Liver (tissue), 9 donors: ENCODE data around the gene PLIN4. TPM values are rescaled to one million over a fixed set of nuclear protein-coding genes. Genes with fewer than 3 reads are reported as not detected.

ENCODE experiments used
- DNase-seq: peaks from one replicate; pipeline ENCODE4 v3.0.0-alpha.2; 2017; ENCODE audit warnings: low spot score
- H3K27ac ChIP-seq, 2 donors: one replicate each; pipeline ENCODE4 v1.7.0; 2013; ENCODE audit warnings: inconsistent platforms in 2 of 2, low read length in 2 of 2, control low read depth in 1 of 2, low read depth in 1 of 2, mild to moderate bottlenecking in 1 of 2
- H3K27me3 ChIP-seq, 4 donors: one replicate each; pipeline versions ENCODE4 v1.6.1 to v1.7.0; 2013; ENCODE audit warnings: low read length in 3 of 4, inconsistent platforms in 1 of 4, mild to moderate bottlenecking in 1 of 4, moderate library complexity in 1 of 4; ENCODE audit not compliant: control insufficient read depth in 4 of 4, insufficient read depth in 4 of 4
- H3K36me3 ChIP-seq, 4 donors: one replicate each; pipeline versions ENCODE4 v1.6.1 to v1.7.0; 2013; ENCODE audit warnings: low read length in 3 of 4, mild to moderate bottlenecking in 3 of 4, low read depth in 1 of 4, moderate library complexity in 1 of 4; ENCODE audit not compliant: control insufficient read depth in 4 of 4, insufficient read depth in 3 of 4
- H3K4me1 ChIP-seq, 4 donors: one replicate each; pipeline versions ENCODE4 v1.6.1 to v1.7.0; 2013; ENCODE audit warnings: low read length in 3 of 4, mild to moderate bottlenecking in 3 of 4, moderate library complexity in 1 of 4; ENCODE audit not compliant: control insufficient read depth in 4 of 4, insufficient read depth in 4 of 4
- H3K4me3 ChIP-seq, 3 donors: one replicate each; pipeline versions ENCODE4 v1.6.1 to v1.7.0; 2013; ENCODE audit warnings: low read length in 3 of 3, control low read depth in 1 of 3, low read depth in 1 of 3, mild to moderate bottlenecking in 1 of 3
- H3K9ac ChIP-seq, 2 donors: one replicate each; pipeline ENCODE4 v1.7.0; 2013; ENCODE audit warnings: low read length in 2 of 2, mild to moderate bottlenecking in 2 of 2, moderate library complexity in 2 of 2, control low read depth in 1 of 2, low read depth in 1 of 2
- H3K9me3 ChIP-seq, 4 donors: one replicate each; pipeline versions ENCODE4 v1.6.1 to v1.7.0; 2013; ENCODE audit warnings: low read length in 3 of 4; ENCODE audit not compliant: control insufficient read depth in 4 of 4
- CTCF ChIP-seq: fragments of 150-350 bp; IDR thresholded peaks from 2 replicates; pipeline ENCODE4 v1.5.1; 2017; ENCODE audit warnings: improper control_type of control experiment, low read depth, low read length; ENCODE audit not compliant: missing input control
- EGR1 ChIP-seq, 2 donors: IDR thresholded peaks; 2 replicates each; pipeline ENCODE4 v1.6.1; 2016 to 2018; ENCODE audit warnings: antibody characterized with exemption in 2 of 2, low read depth in 2 of 2
- FOXA1 ChIP-seq: IDR thresholded peaks from 2 replicates; pipeline ENCODE4 v1.6.1; 2016; ENCODE audit warnings: antibody characterized with exemption
- FOXA2 ChIP-seq: IDR thresholded peaks from 2 replicates; pipeline ENCODE4 v1.6.1; 2016; ENCODE audit warnings: antibody characterized with exemption
- GABPA ChIP-seq, 2 donors: IDR thresholded peaks in 1 of 2; conservative IDR thresholded peaks in 1 of 2; 2 replicates each; pipeline ENCODE4 v1.6.1; 2016; ENCODE audit warnings: antibody characterized with exemption in 2 of 2, mild to moderate bottlenecking in 1 of 2, moderate library complexity in 1 of 2
- HNF4A ChIP-seq, 2 donors: conservative IDR thresholded peaks; 2 replicates each; pipeline ENCODE4 v1.6.1; 2016; ENCODE audit warnings: antibody characterized with exemption in 2 of 2, mild to moderate bottlenecking in 2 of 2
- HNF4G ChIP-seq: IDR thresholded peaks from 2 replicates; pipeline ENCODE4 v1.6.1; 2016; ENCODE audit warnings: antibody characterized with exemption
- JUND ChIP-seq, 2 donors: IDR thresholded peaks; 2 replicates each; pipeline ENCODE4 v1.6.1; 2016; ENCODE audit warnings: antibody characterized with exemption in 2 of 2
- MAX ChIP-seq: IDR thresholded peaks from 2 replicates; pipeline ENCODE4 v1.6.1; 2016; ENCODE audit warnings: antibody characterized with exemption
- NR2F2 ChIP-seq: IDR thresholded peaks from 2 replicates; pipeline ENCODE4 v1.6.1; 2016; ENCODE audit warnings: antibody characterized with exemption
- RAD21 ChIP-seq, 2 donors: IDR thresholded peaks; 2 replicates each; pipeline ENCODE4 v1.6.1; 2016; ENCODE audit warnings: antibody characterized with exemption in 2 of 2, mild to moderate bottlenecking in 2 of 2
- RXRA ChIP-seq, 2 donors: IDR thresholded peaks; 2 replicates each; pipeline ENCODE4 v1.6.1; 2017 to 2018; ENCODE audit warnings: antibody characterized with exemption in 2 of 2, mild to moderate bottlenecking in 1 of 2
- SP1 ChIP-seq: IDR thresholded peaks from 2 replicates; pipeline ENCODE4 v1.6.1; 2018; ENCODE audit warnings: antibody characterized with exemption, mild to moderate bottlenecking
- TAF1 ChIP-seq: conservative IDR thresholded peaks from 2 replicates; pipeline ENCODE4 v1.6.1; 2016; ENCODE audit warnings: antibody characterized with exemption, mild to moderate bottlenecking
- YY1 ChIP-seq: IDR thresholded peaks from 2 replicates; pipeline ENCODE4 v1.6.1; 2016; ENCODE audit warnings: antibody characterized with exemption, mild to moderate bottlenecking
- WGBS: extraction: QIAGEN DNeasy Blood & Tissue Kit; methylation state at CpG from one replicate; pipeline ENCODE4 v1.1.7; 2013; 5-methylcytosine and 5-hydroxymethylcytosine counted together
- polyA plus RNA-seq, 2 donors: library from polyadenylated mRNA; stranded (reverse) in 1 of 2; unstranded in 1 of 2; fragments of 200-250 nt in 1 of 2; fragments of >200 nt in 1 of 2; fragmentation: Nextera tagmentation in 1 of 2; extraction: Ambion mirVana in 1 of 2; gene quantifications; one replicate each; pipeline versions ENCODE4 v1.2.1 to v1.2.3, GENCODE V29; 2013 to 2015
- total RNA-seq, 2 donors: library from RNA; depleted of rRNA; stranded (reverse); fragments of >200 nt; gene quantifications; one replicate each; pipeline ENCODE4 v1.2.3, GENCODE V29; 2014
- TF ChIP-seq, protein P1 (sequence below): IDR thresholded peaks from 2 replicates; pipeline ENCODE4 v1.6.1; 2016; ENCODE audit warnings: antibody characterized with exemption
- TF ChIP-seq, protein P2 (sequence below): IDR thresholded peaks from 2 replicates; pipeline ENCODE4 v1.6.1; 2016; ENCODE audit warnings: antibody characterized with exemption, mild to moderate bottlenecking
- TF ChIP-seq, protein P3 (sequence below): IDR thresholded peaks from 2 replicates; pipeline ENCODE4 v1.6.1; 2016; ENCODE audit warnings: antibody characterized with exemption
- donor health status: healthy.
- donor health status: healthy.
- donor health status: healthy.
- donor health status: healthy.
- donor health status: healthy.

Gene PLIN4
- total and polyA plus RNA-seq, 4 donors = 3.1 to 49.1 (median 9.5) TPM

- Histone ChIP-seq H3K9ac (peak within 1 kb of the TSS; percentile 80 to 87), H3K9me3 (no peaks in the 10 kb centered on the region), H3K4me1 (peaks cover 9 to 27% (median 20%) of the 10 kb centered on the region in 4 donors), H3K36me3 (peaks cover 0 to 2% (median 0%) of the 10 kb centered on the region in 4 donors), H3K27ac (peak within 1 kb of the TSS; percentile 75 to 85), H3K27me3 (no peaks in the 10 kb centered on the region), H3K4me3 (peak within 1 kb of the TSS; percentile 77 to 93 (median 85))
- WGBS = 17% methylated on average over 14 of the region's 14 CpGs
- peak; percentile 99 to 100 for TF ChIP-seq EGR1 (IDR thresholded peaks at IDR 0.05; ENCODE audit: low read depth in 2 of 2)
- peak; percentile 99 for TF ChIP-seq NR2F2
- TF ChIP-seq YY1 = peak; percentile 79
- TF ChIP-seq, protein P1, sequence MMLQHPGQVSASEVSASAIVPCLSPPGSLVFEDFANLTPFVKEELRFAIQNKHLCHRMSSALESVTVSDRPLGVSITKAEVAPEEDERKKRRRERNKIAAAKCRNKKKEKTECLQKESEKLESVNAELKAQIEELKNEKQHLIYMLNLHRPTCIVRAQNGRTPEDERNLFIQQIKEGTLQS = peak; percentile 80
- peak in 1 of 2 donors; percentile 78 for TF ChIP-seq GABPA (IDR thresholded peaks at IDR 0.05 in 1 of 2, conservative IDR thresholded peaks at IDR 0.05 in 1 of 2)
- TF ChIP-seq HNF4A (conservative IDR thresholded peaks at IDR 0.05) = peak; percentile 94 to 95
- TF ChIP-seq HNF4G = peak; percentile 89
- peak; percentile 7 for TF ChIP-seq FOXA2
- TF ChIP-seq, protein P2, sequence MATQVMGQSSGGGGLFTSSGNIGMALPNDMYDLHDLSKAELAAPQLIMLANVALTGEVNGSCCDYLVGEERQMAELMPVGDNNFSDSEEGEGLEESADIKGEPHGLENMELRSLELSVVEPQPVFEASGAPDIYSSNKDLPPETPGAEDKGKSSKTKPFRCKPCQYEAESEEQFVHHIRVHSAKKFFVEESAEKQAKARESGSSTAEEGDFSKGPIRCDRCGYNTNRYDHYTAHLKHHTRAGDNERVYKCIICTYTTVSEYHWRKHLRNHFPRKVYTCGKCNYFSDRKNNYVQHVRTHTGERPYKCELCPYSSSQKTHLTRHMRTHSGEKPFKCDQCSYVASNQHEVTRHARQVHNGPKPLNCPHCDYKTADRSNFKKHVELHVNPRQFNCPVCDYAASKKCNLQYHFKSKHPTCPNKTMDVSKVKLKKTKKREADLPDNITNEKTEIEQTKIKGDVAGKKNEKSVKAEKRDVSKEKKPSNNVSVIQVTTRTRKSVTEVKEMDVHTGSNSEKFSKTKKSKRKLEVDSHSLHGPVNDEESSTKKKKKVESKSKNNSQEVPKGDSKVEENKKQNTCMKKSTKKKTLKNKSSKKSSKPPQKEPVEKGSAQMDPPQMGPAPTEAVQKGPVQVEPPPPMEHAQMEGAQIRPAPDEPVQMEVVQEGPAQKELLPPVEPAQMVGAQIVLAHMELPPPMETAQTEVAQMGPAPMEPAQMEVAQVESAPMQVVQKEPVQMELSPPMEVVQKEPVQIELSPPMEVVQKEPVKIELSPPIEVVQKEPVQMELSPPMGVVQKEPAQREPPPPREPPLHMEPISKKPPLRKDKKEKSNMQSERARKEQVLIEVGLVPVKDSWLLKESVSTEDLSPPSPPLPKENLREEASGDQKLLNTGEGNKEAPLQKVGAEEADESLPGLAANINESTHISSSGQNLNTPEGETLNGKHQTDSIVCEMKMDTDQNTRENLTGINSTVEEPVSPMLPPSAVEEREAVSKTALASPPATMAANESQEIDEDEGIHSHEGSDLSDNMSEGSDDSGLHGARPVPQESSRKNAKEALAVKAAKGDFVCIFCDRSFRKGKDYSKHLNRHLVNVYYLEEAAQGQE = peak; percentile 90
- peak; percentile 100 for TF ChIP-seq MAX
- TF ChIP-seq SP1 = peak; percentile 99
- peak; percentile 45 to 52 for TF ChIP-seq RAD21 (IDR thresholded peaks at IDR 0.05)
- TF ChIP-seq, protein P3, sequence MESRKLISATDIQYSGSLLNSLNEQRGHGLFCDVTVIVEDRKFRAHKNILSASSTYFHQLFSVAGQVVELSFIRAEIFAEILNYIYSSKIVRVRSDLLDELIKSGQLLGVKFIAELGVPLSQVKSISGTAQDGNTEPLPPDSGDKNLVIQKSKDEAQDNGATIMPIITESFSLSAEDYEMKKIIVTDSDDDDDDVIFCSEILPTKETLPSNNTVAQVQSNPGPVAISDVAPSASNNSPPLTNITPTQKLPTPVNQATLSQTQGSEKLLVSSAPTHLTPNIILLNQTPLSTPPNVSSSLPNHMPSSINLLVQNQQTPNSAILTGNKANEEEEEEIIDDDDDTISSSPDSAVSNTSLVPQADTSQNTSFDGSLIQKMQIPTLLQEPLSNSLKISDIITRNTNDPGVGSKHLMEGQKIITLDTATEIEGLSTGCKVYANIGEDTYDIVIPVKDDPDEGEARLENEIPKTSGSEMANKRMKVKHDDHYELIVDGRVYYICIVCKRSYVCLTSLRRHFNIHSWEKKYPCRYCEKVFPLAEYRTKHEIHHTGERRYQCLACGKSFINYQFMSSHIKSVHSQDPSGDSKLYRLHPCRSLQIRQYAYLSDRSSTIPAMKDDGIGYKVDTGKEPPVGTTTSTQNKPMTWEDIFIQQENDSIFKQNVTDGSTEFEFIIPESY = peak; percentile 95
- TF ChIP-seq CTCF = no peak
- TF ChIP-seq FOXA1 = peak; percentile 73
- peak; percentile 88 to 91 for TF ChIP-seq JUND (IDR thresholded peaks at IDR 0.05)
- TF ChIP-seq TAF1 = peak; percentile 100
- peak; percentile 98 for TF ChIP-seq RXRA (IDR thresholded peaks at IDR 0.05)
- DNase-seq = peak; percentile 66
Measured at GRCh38 chr19:4539693-4540581, 21.7 kb upstream of the PLIN4 start, which contains the start of gene LRG1. Gene LRG1 (minus strand): TSS chr19:4540036. CDS start chr19:4540013, 23 bp downstream.
